Activated T-cell treated with anti-CD3 and anti-CD28 coated beads for 24 hours (primary cell): ENCODE measurements around the gene CAV1.

Experiments
- DNase-seq: peaks from one replicate; pipeline ENCODE4 v3.0.0-alpha.2; 2020; ENCODE audit warnings: low read depth

The CAV1 gene

DNA sequence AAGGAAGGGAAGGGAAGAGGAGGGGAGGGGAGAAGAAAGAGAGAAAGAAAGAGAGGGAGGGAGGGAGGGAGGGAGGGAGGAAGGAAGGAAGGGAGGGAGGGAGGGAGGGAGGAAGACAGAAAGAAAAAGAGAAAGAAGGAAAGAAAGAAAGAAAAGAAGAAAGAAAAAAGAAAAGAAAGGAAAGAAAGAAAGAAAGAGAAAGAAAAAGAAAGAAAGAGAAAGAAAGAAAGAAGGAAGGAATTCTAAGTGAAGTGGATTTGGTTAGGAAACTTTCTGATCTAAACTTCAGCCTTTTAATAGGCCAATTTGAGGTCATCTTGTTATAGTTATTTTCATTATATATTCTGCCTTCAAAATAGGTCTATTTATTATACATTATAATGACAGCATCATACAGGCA is 21.0 kb upstream of the CAV1 start:
- DNase-seq = no peak

- no peak for DNase-seq
Observed at GRCh38 chr7:116505278-116505677, 19.6 kb upstream of the CAV1 start.

DNA sequence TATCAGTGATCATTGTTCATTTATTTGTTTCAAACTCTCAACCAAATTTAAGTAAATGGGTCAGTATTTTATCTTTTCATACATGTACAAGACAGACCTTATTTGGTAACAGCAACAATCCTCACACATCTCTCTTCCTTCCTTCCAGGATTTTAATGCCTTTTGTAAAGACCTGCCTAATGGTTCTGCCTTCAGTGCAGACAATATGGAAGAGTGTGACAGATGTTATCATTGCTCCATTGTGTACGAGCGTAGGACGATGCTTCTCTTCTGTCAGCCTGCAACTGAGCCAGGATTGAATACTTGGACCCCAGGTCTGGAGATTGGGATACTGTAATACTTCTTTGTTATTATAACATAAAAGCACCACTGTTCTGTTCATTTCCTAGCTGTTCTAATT is 19.0 kb upstream of the CAV1 start:
- no peak for DNase-seq

DNA sequence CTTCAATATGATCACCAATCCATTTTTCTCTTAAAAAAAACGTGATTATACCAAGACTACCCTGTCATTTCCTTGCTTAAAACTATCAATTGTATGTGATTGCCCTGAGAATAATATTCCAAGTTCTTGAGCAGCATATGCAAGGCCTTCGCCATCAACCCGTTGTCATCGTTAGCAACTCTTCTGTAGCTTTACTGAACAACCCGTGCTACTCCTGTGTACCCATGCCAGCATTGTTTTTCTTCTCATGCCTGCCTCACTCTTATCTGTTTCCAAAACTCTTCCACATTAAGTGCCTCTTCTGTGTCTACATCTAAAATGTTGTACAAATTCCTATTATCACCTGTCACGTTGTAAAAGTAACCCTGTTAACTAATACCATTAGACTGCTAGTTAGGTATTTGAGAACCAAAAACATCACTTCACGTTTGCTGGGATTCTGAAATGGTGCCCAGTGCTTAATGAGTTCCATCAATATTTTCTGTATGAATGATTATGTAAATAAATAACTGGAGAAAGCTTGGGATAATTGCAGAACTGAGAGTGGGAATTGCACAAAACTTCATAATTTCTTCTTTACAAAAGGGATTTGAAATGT is 14.8 kb upstream of the CAV1 start:
- no peak for DNase-seq

GRCh38 chr7:116510795-116511194 is 14.0 kb upstream of the CAV1 start:
- no peak for DNase-seq

DNA sequence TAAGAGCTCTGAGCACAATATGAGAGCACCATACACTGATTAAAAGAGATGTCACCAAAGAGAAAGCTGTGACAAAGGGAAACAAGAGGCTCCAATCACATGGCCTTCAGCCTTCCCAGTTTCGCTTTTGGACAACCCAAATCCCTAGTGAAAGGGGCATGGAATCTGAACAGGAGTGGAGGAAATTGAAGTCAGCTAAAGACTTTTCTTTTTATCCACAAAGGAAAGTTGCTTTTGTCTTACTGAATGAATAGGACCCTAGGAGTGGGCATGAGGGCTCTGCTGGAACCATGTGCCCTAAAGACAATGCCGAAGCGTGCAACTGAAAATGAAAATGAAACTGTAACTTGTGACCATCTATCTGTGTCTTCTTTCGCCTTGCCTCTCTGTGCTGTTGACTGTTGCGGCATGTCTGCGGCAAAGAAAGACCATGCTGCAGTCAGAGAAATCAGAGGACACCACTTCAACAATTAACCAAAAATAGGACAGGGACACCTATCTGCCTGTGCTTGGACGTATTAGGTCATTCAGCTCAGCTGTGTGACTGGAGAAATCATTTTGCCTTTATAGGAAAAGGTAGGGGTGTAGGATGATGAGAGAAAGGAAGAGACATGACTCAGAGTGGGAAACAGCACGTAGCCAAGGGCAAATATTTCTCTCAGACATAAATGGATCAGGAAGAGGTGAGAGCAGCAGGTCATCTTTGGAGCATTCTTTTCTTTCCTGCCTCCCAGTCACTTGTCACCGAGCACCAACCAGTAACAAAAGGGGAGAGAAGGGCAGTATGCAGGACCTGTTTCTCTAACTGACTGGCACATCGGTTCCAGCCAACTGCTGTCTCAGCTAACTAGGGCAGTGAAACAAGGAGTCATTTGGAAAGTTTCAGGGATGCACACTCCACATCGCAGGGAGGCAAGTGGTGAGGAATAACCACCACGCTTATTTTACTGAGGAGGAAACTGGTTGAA is 13.0 kb upstream of the CAV1 start:
- no peak for DNase-seq

- DNase-seq = no peak
Observed at GRCh38 chr7:116512520-116513188, 12.2 kb upstream of the CAV1 start.

DNA sequence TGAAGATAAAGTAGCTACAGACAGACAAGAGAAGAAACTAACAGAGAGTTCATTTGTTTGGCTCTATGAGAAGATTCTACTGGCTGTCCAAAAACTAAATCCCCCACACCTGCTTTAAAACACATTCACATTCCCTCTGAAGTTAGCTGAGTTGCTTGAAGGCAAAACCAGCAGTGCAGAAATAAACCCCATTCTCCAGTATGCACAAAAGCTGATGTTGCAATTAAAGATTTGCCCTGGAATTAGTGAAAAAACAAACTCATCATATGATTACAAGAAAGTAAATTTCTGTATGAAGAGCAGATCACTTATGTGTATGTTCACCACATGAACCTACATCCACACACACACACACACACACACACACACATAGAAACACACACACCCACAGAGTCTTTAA is 9.3 kb upstream of the CAV1 start:
- no peak for DNase-seq

DNA sequence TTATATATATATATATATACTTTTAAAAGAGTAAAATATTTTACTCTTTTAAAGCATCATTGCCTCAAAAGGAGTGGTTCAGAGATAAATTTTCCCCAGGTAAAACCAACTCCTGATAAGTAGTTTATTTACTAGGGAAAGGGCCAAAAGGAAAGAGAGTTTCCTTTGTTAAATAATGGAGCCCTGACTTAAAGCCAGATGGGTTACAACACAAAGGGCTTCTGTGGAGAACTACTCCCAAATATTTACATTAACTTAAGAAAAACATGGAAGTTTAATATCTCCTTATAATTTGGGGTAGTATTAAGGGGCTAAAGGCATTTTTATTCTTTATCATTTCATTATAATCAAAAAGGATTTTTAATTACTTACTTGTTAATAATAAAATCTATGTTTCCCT is 8.5 kb upstream of the CAV1 start:
- no peak for DNase-seq

- no peak for DNase-seq
Observed at GRCh38 chr7:116517626-116518025, 7.2 kb upstream of the CAV1 start.

DNA sequence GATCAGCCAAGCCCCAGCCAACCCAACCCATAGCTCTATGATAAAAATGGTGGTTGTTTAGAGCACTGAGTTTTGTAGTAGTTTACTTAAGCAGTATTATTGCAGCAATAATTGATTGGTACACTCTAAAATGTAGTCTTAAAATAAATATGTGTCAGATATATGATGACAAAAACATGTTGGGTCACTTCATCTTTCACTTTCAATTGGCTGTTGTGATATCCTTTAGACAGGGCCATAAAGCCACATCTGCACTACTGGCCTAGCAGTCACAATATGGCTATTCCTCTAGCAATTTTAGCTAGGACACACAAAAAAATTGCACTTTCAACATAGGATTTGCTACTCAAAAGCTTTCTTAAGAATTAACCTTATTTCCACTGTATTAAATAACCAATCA is 5.9 kb upstream of the CAV1 start:
- no peak for DNase-seq

GRCh38 chr7:116521046-116521664 is 3.7 kb upstream of the CAV1 start:
- no peak for DNase-seq

DNA sequence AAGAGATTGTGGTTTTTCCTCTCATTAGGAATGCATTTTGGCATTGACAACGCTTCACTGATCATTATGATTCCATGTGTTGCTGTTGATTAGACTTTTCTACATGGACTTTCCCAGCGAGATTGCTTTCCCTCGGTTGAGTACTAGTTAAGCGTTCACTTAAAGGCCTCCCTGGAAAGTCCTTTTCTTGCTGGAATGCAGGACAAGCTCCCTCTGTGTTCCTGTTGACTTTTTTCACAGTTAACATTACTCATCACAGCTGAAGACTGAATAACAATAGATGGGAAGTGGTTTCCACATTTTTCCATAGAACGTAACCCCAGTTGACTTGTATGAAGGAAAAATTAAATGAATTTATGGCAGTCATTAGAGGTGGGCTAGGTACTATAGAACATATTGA is 2.6 kb upstream of the CAV1 start:
- DNase-seq = no peak

GRCh38 chr7:116524221-116524608 is 621 bp upstream of the CAV1 start:
- DNase-seq = no peak

DNA sequence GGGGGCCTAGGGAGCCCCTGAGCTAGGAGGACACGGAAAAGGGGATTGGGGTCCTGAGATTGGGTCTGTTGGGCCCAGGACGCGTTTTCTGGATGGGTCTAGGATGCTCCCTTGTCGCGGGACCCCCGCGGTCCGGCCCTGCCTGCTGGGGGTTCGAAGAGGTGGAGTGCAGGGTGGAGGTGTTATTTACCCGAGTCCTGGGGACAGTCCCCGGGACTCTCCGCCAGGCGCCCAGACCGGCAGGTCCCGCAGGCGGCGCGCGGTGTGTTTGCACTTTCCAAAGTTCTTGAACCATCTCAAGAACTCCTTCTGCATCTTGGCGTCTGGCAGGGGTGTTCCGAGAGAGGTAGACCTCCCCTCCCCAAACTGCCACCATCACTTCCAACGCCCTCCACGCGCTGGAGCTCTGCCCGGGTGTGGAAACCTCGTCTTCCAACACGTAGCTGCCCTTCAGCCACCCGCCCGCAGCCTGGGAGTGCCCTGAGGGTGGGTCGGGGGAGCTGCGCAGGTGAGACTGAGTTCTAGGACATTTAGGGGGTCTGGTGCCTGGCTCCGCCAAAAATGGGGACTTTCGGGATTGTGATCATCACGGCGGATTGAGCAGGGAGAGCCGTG is 569 bp downstream of the CAV1 start:
- DNase-seq = no peak

GRCh38 chr7:116525913-116526861 is 1.4 kb downstream of the CAV1 start:
- peak; percentile 44 for DNase-seq

DNA sequence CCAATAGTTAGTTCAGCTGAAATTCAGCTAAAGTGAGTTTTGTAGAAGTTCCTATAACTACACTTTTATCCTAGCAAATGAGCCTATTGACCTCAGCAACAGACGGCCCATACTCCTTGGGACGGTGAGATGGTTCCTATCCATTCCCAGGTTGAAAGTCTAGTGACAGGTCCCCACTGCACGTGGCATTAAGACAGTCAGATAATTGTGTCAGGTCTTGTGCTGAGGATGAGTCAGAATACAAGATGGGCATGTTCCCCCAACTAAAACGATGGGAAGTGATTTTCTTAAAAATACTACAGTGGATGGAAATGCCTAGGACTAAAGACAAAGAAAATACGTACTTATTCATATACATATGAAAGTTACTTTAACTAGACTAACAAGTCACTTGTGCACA is 2.1 kb downstream of the CAV1 start:
- no peak for DNase-seq

DNA sequence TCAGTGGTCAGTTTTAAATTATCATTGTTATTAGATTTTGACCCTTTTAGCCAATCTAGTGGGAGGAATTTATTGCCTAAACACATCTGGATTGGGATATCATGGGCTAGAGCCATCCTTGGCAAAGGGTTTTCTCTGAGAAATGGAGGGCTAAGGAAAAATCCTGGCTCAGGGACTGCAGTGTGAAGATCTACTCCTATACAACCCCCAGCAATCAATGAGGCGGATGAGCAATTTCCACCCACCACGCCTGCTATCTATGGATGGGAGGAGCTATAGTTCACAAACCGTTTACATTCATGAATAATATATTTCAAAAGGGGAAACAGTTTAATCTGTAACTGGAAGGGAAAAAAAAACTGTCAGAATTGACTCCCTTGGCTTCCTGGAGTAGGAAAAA is 2.7 kb downstream of the CAV1 start:
- DNase-seq = no peak

GRCh38 chr7:116528008-116528789 is 3.4 kb downstream of the CAV1 start:
- DNase-seq = no peak

- DNase-seq = no peak
Observed at GRCh38 chr7:116529250-116529649, 4.4 kb downstream of the CAV1 start.
